Measurements from ENCODE around the gene AMOT.

The AMOT gene

GRCh38 chrX:112759966-112760365, 80.7 kb downstream of the AMOT start:
- no peaks in the 10 kb centered on the region for H3K36me3 ChIP-seq (replicated peaks; ENCODE audit: insufficient read depth, low read length)
- no peaks in the 10 kb centered on the region for H3K9me3 ChIP-seq (replicated peaks; ENCODE audit: insufficient read depth, low read length)
- H3K4me1 ChIP-seq (ENCODE audit: low read length): no peaks in the 10 kb centered on the region
- no peak for DNase-seq
- H4K20me1 ChIP-seq (ENCODE audit: insufficient read depth, low read length): no peaks in the 10 kb centered on the region
- TF ChIP-seq EZH2phosphoT487 (IDR thresholded peaks at IDR 0.05; ENCODE audit: low read length) (no peak), EZH2 (optimal IDR thresholded peaks at IDR 0.05; ENCODE audit: low read depth, low read length) (no peak), CTCF (IDR thresholded peaks at IDR 0.05; ENCODE audit: low read length) (no peak)
- no peak overlapping the region for H2AFZ ChIP-seq (ENCODE audit: low read length)
- H3K9me2 ChIP-seq (replicated peaks; ENCODE audit: insufficient read depth, low read length): no peaks in the 10 kb centered on the region
- H3K27ac ChIP-seq (ENCODE audit: low read length): no peak overlapping the region
- H3K79me2 ChIP-seq (ENCODE audit: low read length): no peaks in the 10 kb centered on the region
- no peaks in the 10 kb centered on the region for H3F3A ChIP-seq (ENCODE audit: insufficient read depth, low read length)
- H3K27me3 ChIP-seq (replicated peaks; ENCODE audit: insufficient read depth, low read length): no peaks in the 10 kb centered on the region
- H3K9ac ChIP-seq (ENCODE audit: low read length): no peak overlapping the region
- no peak overlapping the region for H3K4me2 ChIP-seq (ENCODE audit: low read depth, low read length)
- no peak overlapping the region for H3K4me3 ChIP-seq (ENCODE audit: low read length)

DNA sequence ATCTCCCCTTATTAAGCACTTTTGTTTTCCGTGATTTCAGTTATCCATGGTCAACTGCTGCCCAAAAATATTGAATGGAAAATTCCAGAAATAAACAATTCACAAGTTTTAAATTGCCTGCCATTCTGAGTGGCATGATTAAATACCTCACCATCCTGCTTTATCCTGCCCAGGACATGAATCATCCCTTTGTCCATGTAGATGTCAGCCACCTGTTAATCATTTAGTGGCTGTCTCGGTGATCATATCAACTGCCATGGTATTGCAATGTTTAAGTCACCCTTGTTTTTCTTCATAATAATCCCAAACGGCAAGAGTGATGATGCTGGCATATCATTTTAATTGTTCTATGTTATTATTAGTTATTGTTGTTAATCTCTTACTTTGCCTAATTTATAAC, 81.1 kb downstream of the AMOT start:
- Histone ChIP-seq H3K9ac (ENCODE audit: low read length) (no peak overlapping the region), H3K9me2 (replicated peaks; ENCODE audit: insufficient read depth, low read length) (no peaks in the 10 kb centered on the region), H3K27me3 (replicated peaks; ENCODE audit: insufficient read depth, low read length) (no peaks in the 10 kb centered on the region), H3K79me2 (ENCODE audit: low read length) (no peaks in the 10 kb centered on the region), H3K4me1 (ENCODE audit: low read length) (no peaks in the 10 kb centered on the region), H3F3A (ENCODE audit: insufficient read depth, low read length) (no peaks in the 10 kb centered on the region), H3K4me3 (ENCODE audit: low read length) (no peak overlapping the region), H2AFZ (ENCODE audit: low read length) (no peak overlapping the region), H3K9me3 (replicated peaks; ENCODE audit: insufficient read depth, low read length) (no peaks in the 10 kb centered on the region), H3K27ac (ENCODE audit: low read length) (no peak overlapping the region), H4K20me1 (ENCODE audit: insufficient read depth, low read length) (no peaks in the 10 kb centered on the region), H3K4me2 (ENCODE audit: low read depth, low read length) (no peak overlapping the region), H3K36me3 (replicated peaks; ENCODE audit: insufficient read depth, low read length) (no peaks in the 10 kb centered on the region)
- TF ChIP-seq EZH2 (optimal IDR thresholded peaks at IDR 0.05; ENCODE audit: low read depth, low read length): no peak
- no peak for TF ChIP-seq EZH2phosphoT487 (IDR thresholded peaks at IDR 0.05; ENCODE audit: low read length)
- no peak for TF ChIP-seq CTCF (IDR thresholded peaks at IDR 0.05; ENCODE audit: low read length)
- DNase-seq: no peak

DNA sequence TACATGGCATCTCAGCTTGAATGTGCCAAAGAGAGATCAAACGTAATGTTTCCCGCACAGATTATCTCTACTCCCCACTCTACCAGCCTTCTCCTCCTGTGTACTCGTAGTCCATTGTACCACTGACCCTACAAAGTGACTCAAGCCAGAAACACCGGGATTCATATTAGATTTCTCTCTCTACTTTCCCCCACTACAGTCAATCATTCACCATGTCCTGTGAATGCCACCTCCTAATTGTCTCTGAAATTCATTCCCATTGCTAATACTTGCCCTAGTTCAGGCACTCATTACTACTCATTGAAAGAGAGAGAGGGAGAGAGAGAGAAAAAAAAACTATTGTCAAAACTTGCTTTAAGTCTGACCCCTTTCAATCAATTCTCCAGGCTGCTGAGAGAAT, 82.7 kb downstream of the AMOT start:
- Histone ChIP-seq H3K4me1 (ENCODE audit: low read length) (no peaks in the 10 kb centered on the region), H3K4me3 (ENCODE audit: low read length) (no peak overlapping the region), H3K4me2 (ENCODE audit: low read depth, low read length) (no peak overlapping the region), H3K36me3 (replicated peaks; ENCODE audit: insufficient read depth, low read length) (no peaks in the 10 kb centered on the region), H3K9ac (ENCODE audit: low read length) (no peak overlapping the region), H3K79me2 (ENCODE audit: low read length) (no peaks in the 10 kb centered on the region), H3F3A (ENCODE audit: insufficient read depth, low read length) (no peaks in the 10 kb centered on the region), H3K27me3 (replicated peaks; ENCODE audit: insufficient read depth, low read length) (no peaks in the 10 kb centered on the region), H2AFZ (ENCODE audit: low read length) (no peak overlapping the region), H3K9me2 (replicated peaks; ENCODE audit: insufficient read depth, low read length) (no peaks in the 10 kb centered on the region), H4K20me1 (ENCODE audit: insufficient read depth, low read length) (no peaks in the 10 kb centered on the region), H3K27ac (ENCODE audit: low read length) (no peak overlapping the region), H3K9me3 (replicated peaks; ENCODE audit: insufficient read depth, low read length) (no peaks in the 10 kb centered on the region)
- TF ChIP-seq EZH2phosphoT487 (IDR thresholded peaks at IDR 0.05; ENCODE audit: low read length) (no peak), EZH2 (optimal IDR thresholded peaks at IDR 0.05; ENCODE audit: low read depth, low read length) (no peak), CTCF (IDR thresholded peaks at IDR 0.05; ENCODE audit: low read length) (no peak)
- no peak for DNase-seq

Data from MM.1S (cell line).